SK-N-MC (cell line): ENCODE data around the gene CLIC4.

Source experiments
- EZH2 ChIP-seq: fragments of 200-600 bp; sonication (generic); IDR thresholded peaks from one replicate; pipeline ENCODE4 v1.6.1; 2017; ENCODE audit warnings: antibody characterized with exemption
- POLR2AphosphoS5 ChIP-seq: IDR thresholded peaks from 2 replicates; pipeline ENCODE4 v1.6.1; 2012; ENCODE audit warnings: mild to moderate bottlenecking, low read depth, low read length, borderline replicate concordance

DNA sequence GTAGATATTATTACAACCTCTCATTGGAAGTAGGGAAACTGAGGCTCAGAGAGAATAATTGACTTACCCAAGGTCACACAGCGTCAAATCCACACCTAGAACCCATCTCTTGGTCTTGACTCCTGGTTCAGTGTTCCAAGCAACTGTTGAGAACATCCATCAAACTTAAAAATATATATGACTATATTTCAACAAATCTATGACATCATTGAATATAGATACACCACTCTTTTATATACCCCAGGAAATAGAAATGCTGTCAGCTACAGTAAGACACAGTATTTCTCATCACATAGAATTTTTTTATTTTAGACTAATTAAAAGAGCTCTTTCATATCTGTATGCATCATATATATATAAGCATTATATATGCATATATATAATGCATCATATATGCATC is 127.9 kb downstream of the CLIC4 start:
- TF ChIP-seq EZH2, result no peak
- TF ChIP-seq POLR2AphosphoS5, result no peak
